Epithelial cell of proximal tubule (primary cell): ENCODE data around the gene SYNDIG1. TPM values are rescaled to one million over a fixed set of nuclear protein-coding genes. Genes with fewer than 3 reads are reported as not detected.

Source experiments
- DNase-seq: peaks from one replicate; pipeline ENCODE4 v3.0.0-alpha.2; 2011; ENCODE audit warnings: low read depth
- H3K4me3 ChIP-seq: 2 replicates; pipeline ENCODE4 v1.5.1; 2011; ENCODE audit warnings: low read depth, mild to moderate bottlenecking, low read length
- total RNA-seq: library from RNA; depleted of rRNA; stranded (reverse); fragments of >200 nt; gene quantifications from 2 replicates; pipeline ENCODE4 v1.2.3, GENCODE V29; 2015
- TF ChIP-seq, protein P1 (sequence below): conservative IDR thresholded peaks from 2 replicates; pipeline ENCODE4 v1.5.1; 2012; ENCODE audit warnings: low read depth, mild to moderate bottlenecking, low read length

SYNDIG1 gene
- total RNA-seq, 1 donor from 2014 or later, result 0.12 TPM

DNA sequence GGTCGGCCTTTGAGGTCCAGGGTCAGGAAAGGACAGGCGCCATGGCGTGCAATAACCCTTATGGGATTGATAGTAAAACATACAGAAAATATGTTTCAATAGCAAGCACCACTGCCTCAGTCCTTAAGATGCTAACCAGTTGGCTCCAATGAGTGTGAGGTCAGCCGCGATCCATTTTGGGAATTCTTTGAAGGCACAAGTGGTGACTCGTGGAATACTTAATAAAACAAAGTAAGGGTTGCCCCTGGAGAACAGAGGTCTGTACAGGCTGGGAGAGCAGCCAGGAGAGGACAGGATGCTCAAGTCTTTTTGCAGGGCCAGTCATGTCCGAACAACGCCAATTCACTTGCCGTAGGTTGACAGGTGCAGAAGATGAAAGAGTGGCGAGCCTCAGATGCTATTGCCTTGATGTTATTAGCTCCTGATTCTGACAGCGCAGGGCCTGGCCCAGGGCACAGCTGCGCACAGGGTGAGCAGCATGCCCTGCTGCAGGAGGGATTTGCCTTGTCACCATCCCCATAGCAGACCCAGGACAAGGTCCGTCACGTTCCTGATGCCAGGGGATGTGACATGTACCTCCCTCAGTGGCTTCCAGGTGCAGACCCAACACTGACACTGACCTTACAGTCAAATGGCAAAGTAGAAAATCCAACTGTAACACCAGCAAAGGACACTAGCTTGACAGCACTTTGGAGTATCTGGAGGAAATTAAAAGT lies 21.8 kb downstream of the SYNDIG1 start:
- no peak overlapping the region for H3K4me3 ChIP-seq
- no peak for DNase-seq
- TF ChIP-seq, protein P1, sequence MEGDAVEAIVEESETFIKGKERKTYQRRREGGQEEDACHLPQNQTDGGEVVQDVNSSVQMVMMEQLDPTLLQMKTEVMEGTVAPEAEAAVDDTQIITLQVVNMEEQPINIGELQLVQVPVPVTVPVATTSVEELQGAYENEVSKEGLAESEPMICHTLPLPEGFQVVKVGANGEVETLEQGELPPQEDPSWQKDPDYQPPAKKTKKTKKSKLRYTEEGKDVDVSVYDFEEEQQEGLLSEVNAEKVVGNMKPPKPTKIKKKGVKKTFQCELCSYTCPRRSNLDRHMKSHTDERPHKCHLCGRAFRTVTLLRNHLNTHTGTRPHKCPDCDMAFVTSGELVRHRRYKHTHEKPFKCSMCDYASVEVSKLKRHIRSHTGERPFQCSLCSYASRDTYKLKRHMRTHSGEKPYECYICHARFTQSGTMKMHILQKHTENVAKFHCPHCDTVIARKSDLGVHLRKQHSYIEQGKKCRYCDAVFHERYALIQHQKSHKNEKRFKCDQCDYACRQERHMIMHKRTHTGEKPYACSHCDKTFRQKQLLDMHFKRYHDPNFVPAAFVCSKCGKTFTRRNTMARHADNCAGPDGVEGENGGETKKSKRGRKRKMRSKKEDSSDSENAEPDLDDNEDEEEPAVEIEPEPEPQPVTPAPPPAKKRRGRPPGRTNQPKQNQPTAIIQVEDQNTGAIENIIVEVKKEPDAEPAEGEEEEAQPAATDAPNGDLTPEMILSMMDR, result no peak

DNA sequence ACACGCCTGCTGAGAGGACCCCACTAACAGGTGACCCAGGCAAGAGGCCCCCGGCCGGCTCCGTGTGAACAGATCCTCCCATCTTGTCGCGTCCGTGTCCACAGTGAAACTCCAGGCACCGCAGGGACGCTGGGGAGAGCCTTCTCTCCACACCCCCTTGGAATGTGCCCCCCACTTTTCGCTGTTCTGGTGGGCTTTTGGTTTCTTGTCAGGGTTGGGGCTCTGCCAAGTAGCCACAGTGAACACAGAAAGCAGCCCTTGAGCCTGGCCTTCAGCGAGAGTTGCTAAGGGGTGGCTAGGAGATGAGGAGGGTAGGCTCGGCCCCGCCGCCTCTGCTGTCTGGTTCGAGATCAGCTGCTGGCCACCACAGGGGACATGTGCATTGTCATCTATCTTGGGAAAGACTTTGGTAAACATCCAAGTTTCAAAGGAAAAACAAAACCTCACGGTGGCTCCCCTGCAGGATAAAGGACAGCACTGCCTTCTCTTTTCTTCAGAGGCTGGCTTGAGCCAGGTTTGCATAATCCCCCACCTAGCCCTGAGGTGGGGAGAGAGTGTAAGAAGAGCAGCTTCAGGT lies 22.7 kb downstream of the SYNDIG1 start:
- no peak overlapping the region for H3K4me3 ChIP-seq
- DNase-seq, result no peak
- TF ChIP-seq, protein P1, result no peak

DNA sequence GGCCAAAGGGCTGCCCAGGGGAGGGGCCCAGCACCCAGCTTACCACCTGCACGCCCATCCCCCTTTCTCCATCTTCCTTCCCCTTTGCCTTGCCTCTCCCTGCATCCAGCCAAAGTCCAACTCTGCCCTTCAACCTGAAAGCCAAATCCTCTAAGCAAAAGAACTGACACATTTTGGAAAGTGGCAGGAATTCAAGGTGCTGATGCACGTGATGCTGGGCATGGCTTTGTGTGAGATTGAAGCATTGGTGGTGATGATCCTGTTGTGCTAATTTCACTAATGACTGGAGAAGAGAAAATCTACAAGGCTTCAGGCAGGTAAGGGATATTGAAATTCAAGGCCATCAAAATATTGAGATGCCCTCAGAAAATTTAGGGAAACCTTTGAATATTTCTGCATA lies 23.3 kb downstream of the SYNDIG1 start:
- TF ChIP-seq, protein P1, result no peak

DNA sequence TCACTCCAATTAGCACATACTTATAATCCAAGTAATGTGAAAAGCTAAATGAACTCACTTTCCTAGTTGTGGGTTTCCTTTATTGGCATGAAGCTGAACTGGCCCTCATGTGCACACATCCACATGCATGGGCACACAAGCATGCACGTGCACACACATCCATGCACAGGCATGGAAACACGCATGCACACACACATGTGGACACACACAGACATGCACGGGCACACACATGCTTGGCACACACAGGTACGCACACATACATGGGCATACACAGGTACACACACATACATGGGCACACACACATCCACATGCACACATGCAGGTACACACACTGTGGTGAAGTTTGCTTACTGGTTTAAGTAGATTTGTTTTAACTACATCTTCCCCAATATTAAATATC lies 23.8 kb downstream of the SYNDIG1 start:
- TF ChIP-seq, protein P1, result no peak
- no peak overlapping the region for H3K4me3 ChIP-seq
- DNase-seq, result no peak

More for the DNA sequence above, 23.3 kb downstream of the SYNDIG1 start:
- DNase-seq, result no peak
- H3K4me3 ChIP-seq, result no peak overlapping the region

DNA sequence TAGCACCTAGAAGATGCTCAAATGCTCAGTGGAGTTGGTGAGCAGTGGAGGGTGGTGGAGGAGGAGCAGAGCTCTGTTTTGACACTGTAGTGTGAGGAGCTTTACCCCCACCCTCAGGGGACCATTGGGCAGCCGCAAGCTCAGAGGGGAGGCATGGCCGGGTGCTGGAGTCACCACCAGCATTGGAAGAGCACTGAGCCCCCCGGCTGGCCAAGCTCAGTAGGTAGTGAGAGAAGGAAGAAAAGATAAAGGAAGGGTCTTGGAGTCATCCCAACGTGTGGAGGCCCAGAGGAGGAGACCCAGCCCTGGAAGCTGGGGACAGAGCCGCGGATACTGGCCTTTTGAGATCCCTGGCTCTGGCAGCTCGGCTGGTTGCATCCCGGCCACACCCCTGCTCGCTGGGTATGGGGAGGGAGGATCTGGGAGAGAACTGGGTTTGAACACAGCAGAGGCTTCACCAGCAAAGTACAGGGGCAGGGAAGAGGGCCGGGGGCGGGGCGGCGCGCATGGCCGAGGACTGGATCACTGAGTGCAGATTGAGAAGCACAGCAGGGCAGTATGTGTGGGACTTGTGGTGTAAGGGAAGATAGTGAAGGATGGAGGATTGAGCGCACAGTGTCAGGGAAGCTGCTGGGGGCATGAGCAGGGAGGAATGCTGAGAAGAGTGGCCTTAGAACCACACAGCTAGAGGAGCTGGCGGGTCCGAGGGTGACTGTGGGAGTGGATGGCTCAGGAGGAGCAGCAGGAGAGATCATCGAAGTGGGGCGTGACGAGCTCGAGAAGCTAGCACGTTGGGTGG lies 24.4 kb downstream of the SYNDIG1 start:
- no peak for DNase-seq
- TF ChIP-seq, protein P1, result no peak
- H3K4me3 ChIP-seq, result no peak overlapping the region

DNA sequence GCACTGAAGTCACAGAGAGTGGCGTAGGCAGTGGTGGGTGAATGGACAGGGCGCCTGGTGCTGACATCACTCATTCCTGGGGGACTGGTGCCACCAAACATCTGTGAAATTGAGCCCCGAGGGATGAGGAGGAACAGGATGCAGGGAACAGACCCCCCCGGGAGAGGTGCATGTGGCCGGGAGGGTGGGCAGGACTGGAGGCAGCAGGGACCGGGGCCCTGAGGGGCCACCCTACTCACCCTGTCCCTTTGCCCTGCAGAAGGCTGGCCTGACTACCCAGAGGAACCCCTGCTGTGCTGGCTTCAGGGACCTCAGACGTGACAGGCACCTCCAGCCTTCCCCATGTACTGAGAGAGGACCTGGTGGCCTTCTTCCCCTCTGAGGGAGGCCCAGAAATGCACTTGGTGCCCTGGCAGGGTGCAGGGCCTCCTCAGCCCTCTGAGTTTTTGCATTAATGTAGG lies 25.1 kb downstream of the SYNDIG1 start:
- DNase-seq, result no peak
- TF ChIP-seq, protein P1, result no peak

More for the DNA sequence above, 25.1 kb downstream of the SYNDIG1 start:
- H3K4me3 ChIP-seq, result no peak overlapping the region
